ENCODE measurements around the gene IDH2. TPM values are rescaled to one million over a fixed set of nuclear protein-coding genes. Genes with fewer than 3 reads are reported as not detected.

IDH2 gene
- total RNA-seq, 1 donor from 2014 or later, result 79.1 TPM

DNA sequence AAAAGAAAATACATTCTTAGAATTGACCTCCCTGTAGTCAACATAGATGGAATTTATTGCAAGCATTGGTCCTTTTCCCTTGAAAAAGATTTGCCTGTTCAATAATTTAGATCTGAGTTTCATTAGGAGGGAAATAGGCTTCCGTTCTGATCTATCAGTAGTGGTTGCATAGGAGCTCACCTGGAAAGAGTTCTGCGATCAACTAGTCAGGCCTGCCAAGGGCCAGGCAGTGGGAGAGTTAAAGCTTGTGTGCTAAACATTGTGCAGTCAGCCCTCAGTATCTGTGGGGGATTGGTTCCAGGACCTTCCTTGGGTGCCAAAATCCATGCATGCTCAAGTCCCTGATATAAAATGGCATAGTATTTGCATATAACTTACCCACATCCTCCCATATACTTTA, 29.6 kb upstream of the IDH2 start:
- TF ChIP-seq, protein P1, sequence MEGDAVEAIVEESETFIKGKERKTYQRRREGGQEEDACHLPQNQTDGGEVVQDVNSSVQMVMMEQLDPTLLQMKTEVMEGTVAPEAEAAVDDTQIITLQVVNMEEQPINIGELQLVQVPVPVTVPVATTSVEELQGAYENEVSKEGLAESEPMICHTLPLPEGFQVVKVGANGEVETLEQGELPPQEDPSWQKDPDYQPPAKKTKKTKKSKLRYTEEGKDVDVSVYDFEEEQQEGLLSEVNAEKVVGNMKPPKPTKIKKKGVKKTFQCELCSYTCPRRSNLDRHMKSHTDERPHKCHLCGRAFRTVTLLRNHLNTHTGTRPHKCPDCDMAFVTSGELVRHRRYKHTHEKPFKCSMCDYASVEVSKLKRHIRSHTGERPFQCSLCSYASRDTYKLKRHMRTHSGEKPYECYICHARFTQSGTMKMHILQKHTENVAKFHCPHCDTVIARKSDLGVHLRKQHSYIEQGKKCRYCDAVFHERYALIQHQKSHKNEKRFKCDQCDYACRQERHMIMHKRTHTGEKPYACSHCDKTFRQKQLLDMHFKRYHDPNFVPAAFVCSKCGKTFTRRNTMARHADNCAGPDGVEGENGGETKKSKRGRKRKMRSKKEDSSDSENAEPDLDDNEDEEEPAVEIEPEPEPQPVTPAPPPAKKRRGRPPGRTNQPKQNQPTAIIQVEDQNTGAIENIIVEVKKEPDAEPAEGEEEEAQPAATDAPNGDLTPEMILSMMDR (IDR thresholded peaks at IDR 0.05; ENCODE audit: insufficient read depth, low read length, poor library complexity, severe bottlenecking), result no peak
- Histone ChIP-seq H3K4me3 (ENCODE audit: low read depth, low read length) (no peak overlapping the region), H3K27me3 (ENCODE audit: control insufficient read depth, insufficient read depth, low read length) (no peaks in the 10 kb centered on the region), H3K36me3 (ENCODE audit: control insufficient read depth, insufficient read depth, low read length) (no peaks in the 10 kb centered on the region)
- no peak for DNase-seq (ENCODE audit: low read depth)

DNA sequence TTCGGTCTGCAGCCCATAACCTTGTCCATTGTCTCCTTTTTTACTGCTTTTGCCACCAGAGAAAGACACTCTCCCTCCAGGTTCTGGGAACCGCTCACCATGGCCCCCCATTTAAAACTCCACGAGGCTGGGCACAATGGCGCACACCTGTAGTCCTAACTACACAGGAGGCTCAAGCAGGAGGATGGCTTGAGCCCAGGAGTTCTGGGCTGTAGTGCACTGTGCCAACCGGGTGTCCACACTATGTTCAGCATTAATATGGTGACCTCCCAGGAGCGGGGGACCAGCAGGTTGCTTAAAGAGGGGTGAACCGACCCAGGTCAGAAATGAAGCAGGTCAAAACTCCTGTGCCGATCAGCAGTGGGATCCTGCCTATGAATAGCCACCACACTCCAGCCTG, 28.0 kb upstream of the IDH2 start:
- H3K36me3 ChIP-seq (ENCODE audit: control insufficient read depth, insufficient read depth, low read length), result no peaks in the 10 kb centered on the region
- H3K27me3 ChIP-seq (ENCODE audit: control insufficient read depth, insufficient read depth, low read length), result no peaks in the 10 kb centered on the region
- H3K4me3 ChIP-seq (ENCODE audit: low read depth, low read length), result no peak overlapping the region
- TF ChIP-seq, protein P1 (IDR thresholded peaks at IDR 0.05; ENCODE audit: insufficient read depth, low read length, poor library complexity, severe bottlenecking), result no peak
- DNase-seq (ENCODE audit: low read depth), result no peak

DNA sequence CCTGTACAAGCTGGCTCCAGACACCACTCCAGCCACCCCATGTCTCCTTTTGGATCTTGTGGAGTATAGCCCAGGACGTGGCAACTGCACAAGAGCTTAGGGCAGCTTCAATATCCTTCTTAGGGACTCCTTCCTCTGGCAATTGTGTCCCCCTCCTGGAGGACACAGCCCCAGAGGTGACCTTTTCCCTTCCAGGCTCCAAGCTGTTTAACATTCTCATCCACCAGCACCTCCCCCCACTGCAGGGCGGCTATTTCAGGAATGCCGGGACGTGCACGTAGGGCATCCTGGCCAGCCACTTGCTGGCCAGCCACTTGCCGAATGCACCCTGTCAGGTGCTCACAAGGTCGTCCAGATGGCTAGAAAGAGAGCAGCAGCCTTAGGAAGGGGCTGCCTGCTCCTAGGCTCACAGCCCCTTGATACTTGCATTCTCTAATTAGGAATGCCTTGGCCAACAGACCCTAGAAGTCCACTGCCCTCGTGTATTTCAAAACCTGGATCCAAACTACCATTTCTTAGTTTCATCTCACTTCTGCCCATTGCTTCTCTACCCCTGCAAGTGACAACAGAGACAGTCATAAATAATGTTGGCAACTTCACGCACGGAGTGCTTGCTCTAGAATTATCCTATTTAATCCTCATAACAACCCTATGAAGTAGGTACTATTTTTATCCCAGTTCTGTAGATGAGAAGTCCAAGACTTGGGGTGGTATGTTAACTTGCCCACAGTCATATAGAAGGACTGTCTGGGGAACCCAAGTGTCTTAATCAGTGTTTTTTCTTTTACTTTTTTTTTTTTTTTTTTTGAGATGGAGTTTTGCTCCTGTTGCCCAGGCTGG, 24.5 kb upstream of the IDH2 start:
- no peaks in the 10 kb centered on the region for H3K27me3 ChIP-seq (ENCODE audit: control insufficient read depth, insufficient read depth, low read length)
- no peaks in the 10 kb centered on the region for H3K36me3 ChIP-seq (ENCODE audit: control insufficient read depth, insufficient read depth, low read length)
- no peak for DNase-seq (ENCODE audit: low read depth)
- no peak overlapping the region for H3K4me3 ChIP-seq (ENCODE audit: low read depth, low read length)
- TF ChIP-seq, protein P1 (IDR thresholded peaks at IDR 0.05; ENCODE audit: insufficient read depth, low read length, poor library complexity, severe bottlenecking), result no peak

DNA sequence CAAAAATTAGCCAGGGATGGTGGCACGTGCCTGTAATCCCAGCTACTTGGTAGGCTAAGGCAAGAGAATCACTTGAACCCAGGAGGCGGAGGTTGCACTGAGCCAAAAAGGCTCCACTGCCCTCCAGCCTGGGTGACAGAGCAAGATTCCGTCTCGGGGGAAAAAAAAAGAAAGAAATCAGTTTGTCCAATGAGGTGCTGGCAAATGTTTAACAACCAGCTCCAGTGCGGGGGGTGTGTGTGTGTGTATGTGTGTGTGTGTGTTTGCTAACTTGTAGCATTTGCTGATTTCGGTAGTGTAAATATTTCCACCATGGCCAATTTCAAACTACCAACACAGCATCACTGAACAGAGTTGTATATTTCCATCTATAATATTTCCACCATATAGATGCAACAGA, 23.8 kb upstream of the IDH2 start:
- TF ChIP-seq, protein P1 (IDR thresholded peaks at IDR 0.05; ENCODE audit: insufficient read depth, low read length, poor library complexity, severe bottlenecking), result no peak
- no peaks in the 10 kb centered on the region for H3K27me3 ChIP-seq (ENCODE audit: control insufficient read depth, insufficient read depth, low read length)
- no peaks in the 10 kb centered on the region for H3K36me3 ChIP-seq (ENCODE audit: control insufficient read depth, insufficient read depth, low read length)
- DNase-seq (ENCODE audit: low read depth), result no peak
- no peak overlapping the region for H3K4me3 ChIP-seq (ENCODE audit: low read depth, low read length)

DNA sequence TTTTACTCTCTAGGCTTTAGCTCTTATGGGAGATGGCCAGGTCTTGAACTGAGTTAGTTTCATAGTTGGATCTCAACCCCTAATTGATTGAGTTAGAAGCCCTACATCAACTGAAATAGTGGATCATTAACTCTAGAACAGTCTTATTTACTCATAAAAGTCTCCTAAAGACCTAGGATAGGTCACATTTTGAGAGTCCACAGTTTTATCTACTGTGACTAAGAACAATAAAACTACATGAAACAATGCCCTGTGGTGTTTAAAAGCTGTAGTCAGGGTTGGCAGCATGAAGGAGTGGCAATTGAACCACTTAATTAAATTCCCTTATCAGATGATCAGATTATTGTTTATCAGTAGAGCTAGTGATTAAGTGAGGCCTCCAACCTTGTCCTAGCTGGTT, 22.2 kb upstream of the IDH2 start:
- no peak for DNase-seq (ENCODE audit: low read depth)
- no peaks in the 10 kb centered on the region for H3K36me3 ChIP-seq (ENCODE audit: control insufficient read depth, insufficient read depth, low read length)

More for the DNA sequence above, 22.2 kb upstream of the IDH2 start:
- no peak overlapping the region for H3K4me3 ChIP-seq (ENCODE audit: low read depth, low read length)
- TF ChIP-seq, protein P1 (IDR thresholded peaks at IDR 0.05; ENCODE audit: insufficient read depth, low read length, poor library complexity, severe bottlenecking), result no peak
- H3K27me3 ChIP-seq (ENCODE audit: control insufficient read depth, insufficient read depth, low read length), result no peaks in the 10 kb centered on the region
